Measurements from ENCODE around the gene B3GNT2. TPM values are rescaled to one million over a fixed set of nuclear protein-coding genes. Genes with fewer than 3 reads are reported as not detected.

The B3GNT2 gene
- total RNA-seq, 1 experiment from 2014 or later, result 14.1 TPM

GRCh38 chr2:62194558-62195420, 1.1 kb upstream of the B3GNT2 start:
- Histone ChIP-seq H3K9me3 (ENCODE audit: control insufficient read depth, insufficient read depth, low read depth, low read length) (no peaks in the 10 kb centered on the region), H3K27ac (ENCODE audit: low read length) (peak overlapping the region; percentile 79), H3K36me3 (ENCODE audit: control insufficient read depth, insufficient read depth, low read length) (no peaks in the 10 kb centered on the region; the same call in 1 of the 2 replicates), H3K4me3 (ENCODE audit: low read depth in 2 of 2, low read length in 2 of 2) (peak overlapping the region; percentile 88 to 91), H3K27me3 (ENCODE audit: control insufficient read depth, insufficient read depth, low read length) (no peaks in the 10 kb centered on the region), H3K4me1 (ENCODE audit: control insufficient read depth, insufficient read depth, low read length) (peaks cover 17% of the 10 kb centered on the region; the same call in 1 of the 2 replicates)
- POLR2A ChIA-PET, result no interaction called here
- no peak for DNase-seq (ENCODE audit: low read depth, low spot score)
- in situ Hi-C loops (cut with HindIII; ENCODE audit: low pct_unique_long_range_greater_than_20kb, low sequenced_read_pairs) (no loop called here), intact Hi-C loops (cut with micrococcal nuclease; ENCODE audit: unreplicated experiment) (loop anchor here (5.0 kb wide), 1 partner anchor 218 kb away; no protein-coding TSS in a partner anchor)
- BruUV-seq (replicated peaks), result no TSS peak
- CTCF ChIA-PET, result no interaction called here
- ATAC-seq, result no peak
- no peak for TF ChIP-seq CTCF (IDR thresholded peaks at IDR 0.05)
- no peak for TF ChIP-seq SIN3A (IDR thresholded peaks at IDR 0.05; ENCODE audit: borderline replicate concordance, insufficient read depth, low read depth, low read length)
- TF ChIP-seq TCF7L2 (IDR thresholded peaks at IDR 0.05; ENCODE audit: low read depth, low read length), result no peak
- TF ChIP-seq REST (IDR thresholded peaks at IDR 0.05; ENCODE audit: insufficient read depth in 1 of 2, low read depth in 2 of 2, low read length in 1 of 2), result no peak
- no peak for TF ChIP-seq POLR2AphosphoS5 (IDR thresholded peaks at IDR 0.05; ENCODE audit: low read depth, low read length)

- in situ Hi-C loops (cut with HindIII; ENCODE audit: low pct_unique_long_range_greater_than_20kb, low sequenced_read_pairs) (no loop called here), intact Hi-C loops (cut with micrococcal nuclease; ENCODE audit: unreplicated experiment) (loop anchor here (5.0 kb wide), 1 partner anchor 216 kb away; no protein-coding TSS in a partner anchor)
- no peaks in the 10 kb centered on the region for H3K27me3 ChIP-seq (ENCODE audit: control insufficient read depth, insufficient read depth, low read length)
- ChIA-PET CTCF (no interaction called here), POLR2A (no interaction called here)
- peak overlapping the region; percentile 77 for H3K27ac ChIP-seq (ENCODE audit: low read length)
- no peaks in the 10 kb centered on the region for H3K9me3 ChIP-seq (ENCODE audit: control insufficient read depth, insufficient read depth, low read depth, low read length)
- H3K4me3 ChIP-seq (ENCODE audit: low read depth in 2 of 2, low read length in 2 of 2), result peak overlapping the region; percentile 88 to 91
- no peaks in the 10 kb centered on the region; the same call in 1 of the 2 replicates for H3K36me3 ChIP-seq (ENCODE audit: control insufficient read depth, insufficient read depth, low read length)
- no TSS peak for BruUV-seq (replicated peaks)
- no peak for TF ChIP-seq POLR2AphosphoS5 (IDR thresholded peaks at IDR 0.05; ENCODE audit: low read depth, low read length)
- no peak for TF ChIP-seq CTCF (IDR thresholded peaks at IDR 0.05)
- TF ChIP-seq REST (IDR thresholded peaks at IDR 0.05; ENCODE audit: insufficient read depth in 1 of 2, low read depth in 2 of 2, low read length in 1 of 2), result no peak
- TF ChIP-seq SIN3A (IDR thresholded peaks at IDR 0.05; ENCODE audit: borderline replicate concordance, insufficient read depth, low read depth, low read length), result 0 out of 2 replicates have a peak, but pooled peaks have one; percentile 54
- no peak for TF ChIP-seq TCF7L2 (IDR thresholded peaks at IDR 0.05; ENCODE audit: low read depth, low read length)
- ATAC-seq (peak; percentile 88), DNase-seq (ENCODE audit: low read depth, low spot score) (no peak)
- peaks cover 17% of the 10 kb centered on the region; the same call in 1 of the 2 replicates for H3K4me1 ChIP-seq (ENCODE audit: control insufficient read depth, insufficient read depth, low read length)
Observed at GRCh38 chr2:62196278-62196901, 475 bp downstream of the B3GNT2 start.
